GM18909 (cell line): ENCODE measurements around the gene DBX1.

Source experiments
- ATAC-seq: cut with Tn5 transposase; IDR thresholded peaks from one replicate; pipeline ENCODE4 v1.9.1; 2021; ENCODE audit warnings: mild to moderate bottlenecking; ENCODE audit not compliant: unreplicated experiment, poor library complexity

The DBX1 gene

DNA sequence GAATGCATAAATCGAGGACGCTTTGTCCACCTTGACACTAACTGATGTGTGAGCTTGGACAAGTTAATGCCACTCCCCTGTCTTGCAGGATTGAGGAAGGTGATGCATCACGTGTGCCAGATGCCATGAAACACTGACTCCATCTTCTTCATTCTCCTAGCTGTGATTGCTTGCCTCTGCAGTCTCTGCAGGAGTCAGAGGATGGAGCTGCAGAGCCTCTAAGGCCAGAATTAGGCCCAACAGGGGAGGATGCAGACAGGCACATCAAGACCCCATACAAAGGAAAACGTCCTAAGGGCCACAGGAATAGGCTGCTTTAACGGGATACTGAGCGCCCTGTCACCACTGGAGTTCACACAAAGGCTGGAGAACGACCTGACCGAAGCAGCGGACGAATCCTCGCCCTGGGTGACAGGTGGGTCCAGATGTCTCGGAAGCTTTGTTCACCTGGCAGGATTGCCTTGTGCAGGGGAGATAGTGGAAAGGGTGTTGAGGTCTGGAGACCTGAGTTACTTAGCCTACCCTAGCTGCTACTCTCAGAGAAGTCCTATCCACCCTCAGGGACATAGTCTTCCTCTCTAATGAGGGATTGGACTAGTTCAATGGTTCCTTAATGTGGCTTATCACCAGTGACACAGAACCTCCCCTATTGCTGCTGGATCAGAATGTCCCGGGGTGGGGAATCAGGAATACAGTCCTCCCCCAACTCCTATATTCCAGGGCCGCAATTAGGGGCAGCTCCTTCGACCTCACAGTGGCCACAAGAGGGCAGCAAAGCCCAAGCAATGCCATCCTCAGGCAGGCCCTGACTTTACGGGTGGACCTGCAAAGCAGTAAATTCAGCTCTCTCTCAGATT lies 32.4 kb downstream of the DBX1 start:
- peak; percentile 76 for ATAC-seq

DNA sequence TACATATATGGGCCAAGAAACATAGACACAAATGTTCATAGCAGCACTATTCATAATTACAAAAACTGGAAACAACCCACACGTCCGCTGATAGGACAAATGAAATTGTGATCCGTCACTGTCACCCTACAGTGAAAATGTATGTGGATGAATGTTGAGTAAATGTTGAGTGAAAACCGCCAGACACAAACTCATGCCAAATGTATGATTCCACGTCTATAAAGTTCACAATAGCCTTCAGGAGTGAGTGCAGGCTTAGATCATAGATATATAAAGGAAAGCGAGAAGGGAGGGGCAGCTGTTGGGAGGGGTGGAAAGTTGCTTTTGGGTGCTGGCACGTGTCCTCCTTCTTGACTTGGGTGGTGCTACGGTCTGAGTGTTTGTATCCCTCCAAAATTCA lies 33.6 kb downstream of the DBX1 start:
- no peak for ATAC-seq

DNA sequence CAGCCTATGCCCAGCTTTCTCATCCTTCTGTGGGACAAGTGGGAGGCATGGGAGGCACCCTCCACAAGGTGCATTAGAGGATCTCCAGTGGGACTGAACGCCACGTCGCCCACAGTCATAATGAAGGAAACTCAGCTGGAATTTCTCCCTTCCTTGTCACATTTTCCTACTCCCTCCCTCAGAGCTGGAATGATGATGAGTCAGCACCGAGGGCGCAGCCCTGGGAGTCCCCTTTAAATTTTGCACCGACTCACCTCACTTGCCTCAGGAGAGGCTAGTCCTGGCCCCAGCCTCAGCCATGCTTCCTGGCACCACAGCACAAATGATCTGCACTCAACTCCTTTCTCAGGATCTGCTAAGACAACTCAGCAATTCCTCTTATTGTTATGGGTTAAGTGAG lies 34.3 kb downstream of the DBX1 start:
- ATAC-seq, result no peak

DNA sequence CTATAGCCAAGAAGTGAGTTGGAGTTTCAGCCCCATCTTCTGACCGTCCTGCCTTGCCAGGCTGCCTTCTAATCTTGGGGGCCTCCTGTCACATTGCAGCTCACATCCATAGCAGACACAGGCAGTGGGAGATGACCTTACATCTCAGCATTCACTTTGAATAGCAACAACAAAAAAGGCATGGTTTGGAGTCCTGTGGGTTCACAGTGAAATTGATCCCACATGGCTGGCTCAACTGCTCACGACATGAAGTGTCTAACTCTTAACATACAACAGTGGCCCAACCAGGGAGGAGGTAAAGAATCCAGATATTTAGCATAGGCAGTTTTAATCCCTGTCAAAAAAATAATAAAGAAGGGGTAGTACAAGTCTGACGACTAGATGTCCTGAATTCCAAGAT lies 38.1 kb downstream of the DBX1 start:
- no peak for ATAC-seq

DNA sequence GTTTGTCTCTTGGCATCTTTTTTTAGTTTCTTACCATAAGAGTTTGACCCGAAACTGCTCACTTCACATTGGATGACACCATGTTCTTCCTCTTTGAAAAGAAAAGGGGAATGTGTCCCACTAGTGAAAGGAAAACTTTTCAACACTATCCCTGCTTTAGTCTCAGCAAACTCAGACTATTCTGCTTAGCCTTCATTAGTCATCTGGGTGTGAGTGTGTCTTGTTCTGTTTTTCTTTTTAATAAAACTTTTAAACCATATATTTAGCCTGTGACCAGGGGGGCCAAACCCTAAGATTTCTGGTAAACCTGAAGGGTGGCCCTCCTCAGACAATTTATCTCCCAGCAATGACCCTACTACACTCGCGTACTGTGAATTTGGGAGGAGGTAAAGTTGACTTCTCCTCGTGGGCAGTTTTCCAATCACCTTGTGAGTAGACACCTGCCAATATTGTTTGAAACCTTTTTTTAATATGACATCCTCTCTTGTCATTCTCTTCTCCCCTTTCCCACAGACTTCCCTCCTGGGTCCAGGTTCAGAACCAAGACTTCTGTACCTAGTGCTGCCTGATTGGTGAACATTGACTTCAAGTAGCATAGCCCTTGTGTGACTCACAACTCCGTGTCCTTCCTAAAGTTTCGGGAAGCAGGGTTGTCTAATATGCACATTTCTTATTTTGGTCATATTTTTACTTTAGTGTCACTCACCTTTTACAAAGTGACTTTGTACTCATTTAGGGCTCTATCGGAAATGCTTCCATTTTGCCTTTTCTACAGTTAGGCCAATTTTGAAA lies 39.9 kb downstream of the DBX1 start:
- ATAC-seq, result no peak

DNA sequence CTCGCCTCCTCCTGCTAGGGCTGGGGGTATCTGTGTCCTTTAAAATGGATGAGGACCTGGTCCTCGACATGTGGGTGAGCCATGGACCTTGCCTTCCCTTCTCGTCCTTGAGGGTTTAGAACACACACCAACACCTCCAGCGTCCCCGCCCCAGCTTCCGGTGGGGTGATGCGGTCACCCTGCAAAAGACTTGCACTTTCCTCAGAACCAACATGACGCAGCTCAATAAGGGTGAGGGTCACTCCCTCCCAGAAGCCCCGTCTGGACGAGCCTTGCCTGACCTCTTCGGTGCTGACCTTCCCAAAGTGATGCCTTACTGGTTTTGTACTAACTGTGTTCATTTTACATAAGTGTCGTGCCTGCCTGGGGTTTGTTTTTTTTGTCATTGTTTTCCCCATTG lies 41.0 kb downstream of the DBX1 start:
- no peak for ATAC-seq

DNA sequence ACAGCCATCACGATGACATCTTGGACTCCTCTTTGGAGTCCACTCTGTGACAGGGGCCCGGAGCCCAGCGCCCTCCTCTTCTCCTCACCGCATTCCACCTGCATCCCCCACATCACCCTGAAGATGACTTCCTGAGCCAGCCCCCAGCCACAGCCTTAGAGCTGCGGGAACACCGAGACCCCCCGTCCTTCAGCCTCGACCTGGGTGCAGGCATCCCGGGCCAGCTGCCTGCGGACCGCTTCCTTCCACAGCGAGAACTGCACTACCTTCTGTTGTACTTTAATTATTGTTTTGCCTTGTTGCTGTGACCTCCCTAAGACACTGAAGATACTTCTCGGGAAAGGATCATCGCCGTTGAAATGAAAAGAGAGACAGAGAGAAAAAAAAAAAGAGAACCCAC lies 42.1 kb downstream of the DBX1 start:
- ATAC-seq, result no peak

GRCh38 chr11:20117291-20117690 lies 43.0 kb downstream of the DBX1 start:
- no peak for ATAC-seq

DNA sequence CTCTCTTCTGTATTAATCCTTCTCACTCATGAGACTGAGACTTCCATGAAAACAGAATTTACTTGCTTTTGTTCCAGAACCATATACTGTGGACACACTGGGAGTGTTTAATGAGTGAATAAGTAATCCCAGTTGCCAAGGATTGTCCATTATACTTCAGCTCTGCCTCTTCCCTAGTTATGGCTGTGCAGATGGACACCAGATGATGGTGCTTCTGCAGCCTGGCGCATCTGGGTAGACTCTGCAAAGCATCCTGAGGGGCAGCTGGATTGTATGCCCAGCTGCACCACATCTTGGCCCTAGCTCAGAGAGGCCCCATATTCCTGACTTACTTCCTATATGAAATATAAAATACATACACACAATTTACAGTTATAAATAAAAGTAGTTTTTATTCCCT lies 43.5 kb downstream of the DBX1 start:
- ATAC-seq, result no peak

DNA sequence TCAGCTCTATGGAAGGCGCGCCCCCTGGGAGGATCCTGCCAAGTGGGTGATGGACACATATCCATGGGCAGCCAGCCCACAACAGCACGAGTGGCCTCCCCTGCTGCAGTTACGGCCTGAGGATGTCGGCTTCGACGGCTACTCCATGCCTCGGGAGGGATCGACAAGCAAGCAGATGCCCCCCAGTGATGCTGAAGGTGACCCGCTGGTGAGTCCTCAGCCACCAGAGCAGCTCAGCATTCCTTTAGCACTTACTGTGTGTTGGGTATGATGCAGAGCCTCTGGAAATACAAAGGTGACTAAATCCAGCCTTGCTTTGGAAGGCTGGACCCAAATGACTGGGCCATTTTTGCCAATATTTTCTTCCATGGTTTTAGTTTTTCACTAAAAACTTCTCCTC lies 45.7 kb downstream of the DBX1 start:
- no peak for ATAC-seq

DNA sequence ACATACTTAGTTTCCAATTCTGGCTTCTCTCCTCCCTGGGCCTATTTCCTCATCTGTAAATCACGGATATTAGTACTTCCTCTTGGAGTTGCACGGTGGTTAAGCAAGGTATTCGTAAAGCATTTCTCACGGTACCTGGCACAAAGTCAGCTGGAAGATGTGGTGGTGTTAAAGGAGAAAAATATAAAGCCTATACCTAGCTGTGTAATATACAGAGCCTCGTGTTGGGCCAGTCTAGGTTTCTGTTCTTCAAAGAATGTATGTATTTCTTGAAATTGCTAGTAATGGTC lies 47.2 kb downstream of the DBX1 start:
- ATAC-seq, result no peak

- no peak for ATAC-seq
Observed at GRCh38 chr11:20112291-20113148, 47.8 kb downstream of the DBX1 start.

GRCh38 chr11:20111871-20112270 lies 48.4 kb downstream of the DBX1 start:
- ATAC-seq, result no peak

- ATAC-seq, result peak; percentile 90
Observed at GRCh38 chr11:20110908-20111669, 49.2 kb downstream of the DBX1 start.

DNA sequence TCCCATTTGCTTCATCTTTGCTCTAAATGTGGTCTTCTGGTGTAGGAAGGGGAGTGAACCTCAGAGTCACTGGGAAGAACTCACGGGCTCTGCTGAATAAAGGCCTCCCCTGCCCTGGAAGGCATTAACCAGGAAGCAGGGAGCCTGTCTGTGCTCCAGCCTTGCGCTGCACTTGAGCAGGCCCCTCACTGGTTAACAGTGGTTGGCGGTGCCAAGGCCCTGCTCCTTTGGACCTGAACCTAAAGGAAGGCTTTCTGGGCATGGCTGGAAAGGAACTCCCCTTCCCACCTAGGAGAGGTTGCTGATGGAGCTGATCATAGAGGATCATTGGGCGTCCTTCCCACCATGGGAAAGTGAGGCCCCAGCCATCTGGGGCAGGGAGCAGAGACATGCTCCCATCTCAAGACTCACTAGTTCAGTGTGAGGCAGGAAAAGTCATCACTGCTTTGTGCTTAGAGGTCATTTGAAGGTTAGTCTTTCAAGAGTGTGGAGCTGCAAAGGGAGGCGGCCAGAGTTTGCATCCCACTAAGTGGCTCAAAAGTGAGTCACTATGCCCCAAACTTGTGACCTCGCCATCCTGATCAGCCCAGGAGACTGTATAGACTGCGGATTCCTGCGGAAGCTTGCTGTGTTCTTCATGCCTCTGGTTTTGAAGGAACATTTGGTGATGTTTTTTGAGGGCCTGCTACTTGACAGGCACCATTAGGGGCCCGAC lies 50.4 kb downstream of the DBX1 start:
- no peak for ATAC-seq
